ENCODE measurements around the gene EPB41L4B.
A peak's percentile ranks its signal among the peaks of the same experiment; 100 is the strongest.

Gene EPB41L4B

GRCh38 chr9:109304347-109304746 lies 16.5 kb downstream of the EPB41L4B start:
- peak in 1 of 2 donors; percentile 38 for DNase-seq (ENCODE audit: low read depth in 2 of 2)
- no peak overlapping the region for H3K4me3 ChIP-seq (replicated peaks in 1 of 2; ENCODE audit: low read depth in 2 of 2, low read length in 2 of 2)
- no peak for TF ChIP-seq CTCF (IDR thresholded peaks at IDR 0.05; ENCODE audit: low read depth, low read length)

- DNase-seq (ENCODE audit: low read depth in 2 of 2) = no peak
- H3K4me3 ChIP-seq (replicated peaks in 1 of 2; ENCODE audit: low read depth in 2 of 2, low read length in 2 of 2) = no peak overlapping the region
- no peak for TF ChIP-seq CTCF (IDR thresholded peaks at IDR 0.05; ENCODE audit: low read depth, low read length)
These were observed 17.0 kb downstream of the EPB41L4B start for GRCh38 chr9:109303900-109304299.

- DNase-seq (ENCODE audit: low read depth in 2 of 2) = no peak
- no peak overlapping the region for H3K4me3 ChIP-seq (replicated peaks in 1 of 2; ENCODE audit: low read depth in 2 of 2, low read length in 2 of 2)
- TF ChIP-seq CTCF (IDR thresholded peaks at IDR 0.05; ENCODE audit: low read depth, low read length) = no peak
These were observed 18.3 kb downstream of the EPB41L4B start for GRCh38 chr9:109302606-109303005.

DNA sequence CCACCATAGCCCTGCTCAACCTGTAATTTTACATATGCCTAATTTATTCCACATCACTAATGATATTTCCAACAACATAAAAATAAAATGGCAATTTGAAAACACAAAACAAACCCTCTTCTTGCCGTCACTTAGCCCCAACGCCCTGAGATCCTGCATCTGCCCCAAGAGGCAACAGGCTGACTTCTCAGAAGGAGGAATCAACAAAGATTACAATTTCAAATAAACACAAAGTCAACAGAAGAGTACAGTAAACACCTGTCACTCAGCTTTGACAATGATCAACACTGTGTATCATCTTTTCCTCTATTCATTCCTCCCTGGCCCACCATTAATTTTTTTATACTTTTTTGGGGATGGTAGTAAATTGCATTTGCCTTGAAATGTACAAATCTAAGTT lies 19.8 kb downstream of the EPB41L4B start:
- H3K4me3 ChIP-seq (replicated peaks in 1 of 2; ENCODE audit: low read depth in 2 of 2, low read length in 2 of 2) = no peak overlapping the region
- TF ChIP-seq CTCF (IDR thresholded peaks at IDR 0.05; ENCODE audit: low read depth, low read length) = no peak
- DNase-seq (ENCODE audit: low read depth in 2 of 2) = no peak

GRCh38 chr9:109299891-109300290 lies 21.0 kb downstream of the EPB41L4B start:
- no peak overlapping the region for H3K4me3 ChIP-seq (replicated peaks in 1 of 2; ENCODE audit: low read depth in 2 of 2, low read length in 2 of 2)
- no peak for TF ChIP-seq CTCF (IDR thresholded peaks at IDR 0.05; ENCODE audit: low read depth, low read length)
- DNase-seq (ENCODE audit: low read depth in 2 of 2) = no peak

DNA sequence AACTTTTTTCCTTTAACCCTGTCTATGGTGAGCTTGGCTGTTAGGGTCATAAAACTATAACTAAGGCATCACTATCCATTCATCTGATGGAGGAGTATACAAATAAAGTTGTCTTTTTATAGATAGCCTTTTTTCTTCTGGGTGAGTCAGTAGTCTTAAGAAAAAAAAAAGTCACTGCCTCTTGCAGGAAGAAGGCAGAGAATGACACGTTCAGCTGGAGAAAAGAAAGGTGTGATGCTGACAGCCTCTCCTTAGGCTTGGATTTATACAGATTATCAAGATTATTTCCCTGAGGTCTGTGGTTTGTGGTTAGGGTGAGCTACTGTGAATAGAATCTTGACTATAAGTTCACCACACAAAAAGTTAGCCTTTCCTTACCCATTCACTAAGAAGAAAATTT lies 23.0 kb downstream of the EPB41L4B start:
- DNase-seq (ENCODE audit: low read depth in 2 of 2) = peak; percentile 34 to 86
- no peak for TF ChIP-seq CTCF (IDR thresholded peaks at IDR 0.05; ENCODE audit: low read depth, low read length)

More for the DNA sequence above, 23.0 kb downstream of the EPB41L4B start:
- H3K4me3 ChIP-seq (replicated peaks in 1 of 2; ENCODE audit: low read depth in 2 of 2, low read length in 2 of 2) = no peak overlapping the region

Data from cardiac fibroblast (primary cell).